Measurements from ENCODE around the gene DHRS9.

- TF ChIP-seq, protein P1, sequence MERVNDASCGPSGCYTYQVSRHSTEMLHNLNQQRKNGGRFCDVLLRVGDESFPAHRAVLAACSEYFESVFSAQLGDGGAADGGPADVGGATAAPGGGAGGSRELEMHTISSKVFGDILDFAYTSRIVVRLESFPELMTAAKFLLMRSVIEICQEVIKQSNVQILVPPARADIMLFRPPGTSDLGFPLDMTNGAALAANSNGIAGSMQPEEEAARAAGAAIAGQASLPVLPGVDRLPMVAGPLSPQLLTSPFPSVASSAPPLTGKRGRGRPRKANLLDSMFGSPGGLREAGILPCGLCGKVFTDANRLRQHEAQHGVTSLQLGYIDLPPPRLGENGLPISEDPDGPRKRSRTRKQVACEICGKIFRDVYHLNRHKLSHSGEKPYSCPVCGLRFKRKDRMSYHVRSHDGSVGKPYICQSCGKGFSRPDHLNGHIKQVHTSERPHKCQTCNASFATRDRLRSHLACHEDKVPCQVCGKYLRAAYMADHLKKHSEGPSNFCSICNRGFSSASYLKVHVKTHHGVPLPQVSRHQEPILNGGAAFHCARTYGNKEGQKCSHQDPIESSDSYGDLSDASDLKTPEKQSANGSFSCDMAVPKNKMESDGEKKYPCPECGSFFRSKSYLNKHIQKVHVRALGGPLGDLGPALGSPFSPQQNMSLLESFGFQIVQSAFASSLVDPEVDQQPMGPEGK (CRISPR knock-in tag; IDR thresholded peaks at IDR 0.05; ENCODE audit: borderline replicate concordance) = no peak
- TF ChIP-seq TCF4 (CRISPR knock-in tag; IDR thresholded peaks at IDR 0.05; ENCODE audit: borderline replicate concordance) = no peak
- TF ChIP-seq RARB (CRISPR knock-in tag; IDR thresholded peaks at IDR 0.05) = no peak
- no peak for TF ChIP-seq ARNTL (CRISPR knock-in tag; IDR thresholded peaks at IDR 0.05; ENCODE audit: borderline replicate concordance, low read depth)
- no peak for TF ChIP-seq TOX (CRISPR knock-in tag; IDR thresholded peaks at IDR 0.05; ENCODE audit: borderline replicate concordance)
- TF ChIP-seq ZFP30 (CRISPR knock-in tag; IDR thresholded peaks at IDR 0.05) = no peak
- TF ChIP-seq ZNF565 (CRISPR knock-in tag; conservative IDR thresholded peaks at IDR 0.05; ENCODE audit: low read depth) = no peak
- no peak for TF ChIP-seq CREB5 (CRISPR knock-in tag; IDR thresholded peaks at IDR 0.05; ENCODE audit: low read depth)
- TF ChIP-seq TSHZ2 (CRISPR knock-in tag; IDR thresholded peaks at IDR 0.05) = no peak
- no peak for TF ChIP-seq ZNF8 (CRISPR knock-in tag; IDR thresholded peaks at IDR 0.05)
These were observed 69.8 kb downstream of the DHRS9 start for GRCh38 chr2:169139145-169139544.

All from SK-N-SH treated with all-trans-retinoic acid at 6 μM for 48 hours (cell line).